ENCODE data around the gene ASPSCR1. TPM values are rescaled to one million over a fixed set of nuclear protein-coding genes. Genes with fewer than 3 reads are reported as not detected.

ASPSCR1 gene
- total and polyA plus RNA-seq, 2 of the 13 experiments (the other 11 are each of a cell fraction or from before 2014, with no cell fraction given), result 274 to 314 TPM

DNA sequence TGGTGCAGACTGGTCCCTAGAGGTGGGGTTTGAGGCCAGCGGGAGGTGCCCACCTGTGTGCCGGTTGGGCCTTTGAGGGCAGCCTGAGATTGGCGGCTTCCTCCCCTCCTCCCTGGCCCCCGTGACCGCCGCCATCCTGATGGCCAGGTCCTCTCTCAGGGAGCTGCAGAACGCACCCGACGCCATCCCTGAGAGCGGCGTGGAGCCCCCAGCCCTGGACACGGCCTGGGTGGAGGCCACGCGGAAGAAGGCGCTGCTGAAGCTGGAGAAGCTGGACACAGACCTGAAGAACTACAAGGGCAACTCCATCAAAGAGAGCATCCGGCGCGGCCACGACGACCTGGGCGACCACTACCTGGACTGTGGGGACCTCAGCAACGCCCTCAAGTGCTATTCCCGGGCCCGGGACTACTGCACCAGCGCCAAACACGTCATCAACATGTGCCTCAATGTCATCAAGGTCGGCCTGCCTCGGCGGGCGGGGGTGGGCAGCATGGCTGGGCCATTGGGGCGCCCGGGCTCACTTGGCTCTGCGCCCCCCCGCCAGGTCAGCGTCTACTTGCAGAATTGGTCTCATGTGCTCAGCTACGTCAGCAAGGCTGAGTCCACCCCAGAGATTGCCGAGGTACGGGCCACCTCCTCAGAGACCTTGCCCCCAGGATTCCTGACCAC, 77.1 kb downstream of the ASPSCR1 start:
- POLR2A ChIA-PET, result interaction anchor here (0.9 to 1.6 kb wide), 3 partner anchors 9 to 17 kb away, joined by 3 read pairs; partner anchors contain the start of gene DCXR
- no TSS peak for BruUV-seq (replicated peaks)
- Histone ChIP-seq H3K27me3 (ENCODE audit: control insufficient read depth in 1 of 2, insufficient read depth in 2 of 2, low read length in 2 of 2) (no peaks in the 10 kb centered on the region; a peak in 2 of 5 replicates), H2AFZ (ENCODE audit: low read length) (no peak overlapping the region), H4K20me1 (ENCODE audit: insufficient read depth, low read length) (no peaks in the 10 kb centered on the region; the same call in 1 of the 2 replicates), H3K9ac (ENCODE audit: insufficient read depth, low read depth, low read length) (no peak overlapping the region), H3K4me3 (replicated peaks in 1 of 3; ENCODE audit: insufficient read depth in 1 of 3, low read depth in 2 of 3, low read length in 3 of 3) (no peak overlapping the region), H3K4me1 (ENCODE audit: insufficient read depth, low read length) (peaks cover 60% of the 10 kb centered on the region), H3K36me3 (replicated peaks in 1 of 2; ENCODE audit: control insufficient read depth in 1 of 2, insufficient read depth in 2 of 2, low read length in 2 of 2) (peaks cover 27 to 42% of the 10 kb centered on the region in 2 experiments), H3K4me2 (ENCODE audit: low read depth, low read length) (no peak overlapping the region), H3K79me2 (ENCODE audit: insufficient read depth, low read length) (peaks cover 32% of the 10 kb centered on the region), H3K27ac (ENCODE audit: extremely low read length, insufficient read depth, low read length) (no peak overlapping the region), H3K9me3 (ENCODE audit: low read length) (no peaks in the 10 kb centered on the region)
- ATAC-seq (no peak), FAIRE-seq (no peak), DNase-seq (ENCODE audit: low spot score) (no peak)
- 93% methylated on average over 37 of the region's 38 CpGs for WGBS (ENCODE audit: low lambda C conversion rate)
- in situ Hi-C loops (cut with HindIII; ENCODE audit: extremely low pct_ligation_motif_present, low pct_unique_long_range_greater_than_20kb), result no loop called here
- CTCF ChIA-PET (ENCODE audit: low intra/inter-chr PET ratio, low total read pairs), result no interaction called here
- intact Hi-C loops (cut with micrococcal nuclease; ENCODE audit: unreplicated experiment), result loop anchor here (5.0 kb wide), 1 partner anchor 43 kb away; the partner anchor contains the start of gene FASN
- peak; percentile 10; the same call in 1 of the 2 replicates for TF ChIP-seq POLR2G (IDR thresholded peaks at IDR 0.05; ENCODE audit: low read depth, low read length)
- no peak for TF ChIP-seq SAP130 (CRISPR knock-in tag; IDR thresholded peaks at IDR 0.05; ENCODE audit: low read depth)
- TF ChIP-seq ZNF619 (CRISPR knock-in tag; IDR thresholded peaks at IDR 0.05), result no peak
- peak; percentile 85 for TF ChIP-seq AGO2 (optimal IDR thresholded peaks at IDR 0.05; ENCODE audit: low read depth, low read length)
- no peak for TF ChIP-seq ZNF510 (CRISPR knock-in tag; IDR thresholded peaks at IDR 0.05; ENCODE audit: low read depth)
- TF ChIP-seq ZNF564 (CRISPR knock-in tag; IDR thresholded peaks at IDR 0.05), result no peak
- no peak for TF ChIP-seq CBX5 (CRISPR knock-in tag; IDR thresholded peaks at IDR 0.05; ENCODE audit: borderline replicate concordance)
- TF ChIP-seq, protein P1, sequence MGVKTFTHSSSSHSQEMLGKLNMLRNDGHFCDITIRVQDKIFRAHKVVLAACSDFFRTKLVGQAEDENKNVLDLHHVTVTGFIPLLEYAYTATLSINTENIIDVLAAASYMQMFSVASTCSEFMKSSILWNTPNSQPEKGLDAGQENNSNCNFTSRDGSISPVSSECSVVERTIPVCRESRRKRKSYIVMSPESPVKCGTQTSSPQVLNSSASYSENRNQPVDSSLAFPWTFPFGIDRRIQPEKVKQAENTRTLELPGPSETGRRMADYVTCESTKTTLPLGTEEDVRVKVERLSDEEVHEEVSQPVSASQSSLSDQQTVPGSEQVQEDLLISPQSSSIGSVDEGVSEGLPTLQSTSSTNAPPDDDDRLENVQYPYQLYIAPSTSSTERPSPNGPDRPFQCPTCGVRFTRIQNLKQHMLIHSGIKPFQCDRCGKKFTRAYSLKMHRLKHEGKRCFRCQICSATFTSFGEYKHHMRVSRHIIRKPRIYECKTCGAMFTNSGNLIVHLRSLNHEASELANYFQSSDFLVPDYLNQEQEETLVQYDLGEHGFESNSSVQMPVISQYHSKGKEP (CRISPR knock-in tag; IDR thresholded peaks at IDR 0.05), result no peak
- no peak for TF ChIP-seq PLRG1 (conservative IDR thresholded peaks at IDR 0.05)
- no peak for TF ChIP-seq ZBTB42 (CRISPR knock-in tag; IDR thresholded peaks at IDR 0.05)
- TF ChIP-seq ZSCAN25 (CRISPR knock-in tag; IDR thresholded peaks at IDR 0.05), result no peak
- TF ChIP-seq, protein P2, sequence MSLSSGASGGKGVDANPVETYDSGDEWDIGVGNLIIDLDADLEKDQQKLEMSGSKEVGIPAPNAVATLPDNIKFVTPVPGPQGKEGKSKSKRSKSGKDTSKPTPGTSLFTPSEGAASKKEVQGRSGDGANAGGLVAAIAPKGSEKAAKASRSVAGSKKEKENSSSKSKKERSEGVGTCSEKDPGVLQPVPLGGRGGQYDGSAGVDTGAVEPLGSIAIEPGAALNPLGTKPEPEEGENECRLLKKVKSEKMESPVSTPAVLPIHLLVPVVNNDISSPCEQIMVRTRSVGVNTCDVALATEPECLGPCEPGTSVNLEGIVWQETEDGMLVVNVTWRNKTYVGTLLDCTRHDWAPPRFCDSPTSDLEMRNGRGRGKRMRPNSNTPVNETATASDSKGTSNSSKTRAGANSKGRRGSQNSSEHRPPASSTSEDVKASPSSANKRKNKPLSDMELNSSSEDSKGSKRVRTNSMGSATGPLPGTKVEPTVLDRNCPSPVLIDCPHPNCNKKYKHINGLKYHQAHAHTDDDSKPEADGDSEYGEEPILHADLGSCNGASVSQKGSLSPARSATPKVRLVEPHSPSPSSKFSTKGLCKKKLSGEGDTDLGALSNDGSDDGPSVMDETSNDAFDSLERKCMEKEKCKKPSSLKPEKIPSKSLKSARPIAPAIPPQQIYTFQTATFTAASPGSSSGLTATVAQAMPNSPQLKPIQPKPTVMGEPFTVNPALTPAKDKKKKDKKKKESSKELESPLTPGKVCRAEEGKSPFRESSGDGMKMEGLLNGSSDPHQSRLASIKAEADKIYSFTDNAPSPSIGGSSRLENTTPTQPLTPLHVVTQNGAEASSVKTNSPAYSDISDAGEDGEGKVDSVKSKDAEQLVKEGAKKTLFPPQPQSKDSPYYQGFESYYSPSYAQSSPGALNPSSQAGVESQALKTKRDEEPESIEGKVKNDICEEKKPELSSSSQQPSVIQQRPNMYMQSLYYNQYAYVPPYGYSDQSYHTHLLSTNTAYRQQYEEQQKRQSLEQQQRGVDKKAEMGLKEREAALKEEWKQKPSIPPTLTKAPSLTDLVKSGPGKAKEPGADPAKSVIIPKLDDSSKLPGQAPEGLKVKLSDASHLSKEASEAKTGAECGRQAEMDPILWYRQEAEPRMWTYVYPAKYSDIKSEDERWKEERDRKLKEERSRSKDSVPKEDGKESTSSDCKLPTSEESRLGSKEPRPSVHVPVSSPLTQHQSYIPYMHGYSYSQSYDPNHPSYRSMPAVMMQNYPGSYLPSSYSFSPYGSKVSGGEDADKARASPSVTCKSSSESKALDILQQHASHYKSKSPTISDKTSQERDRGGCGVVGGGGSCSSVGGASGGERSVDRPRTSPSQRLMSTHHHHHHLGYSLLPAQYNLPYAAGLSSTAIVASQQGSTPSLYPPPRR (CRISPR knock-in tag; IDR thresholded peaks at IDR 0.05; ENCODE audit: borderline replicate concordance), result no peak
- TF ChIP-seq ZNF816 (CRISPR knock-in tag; IDR thresholded peaks at IDR 0.05; ENCODE audit: borderline replicate concordance), result no peak
- TF ChIP-seq, protein P3, sequence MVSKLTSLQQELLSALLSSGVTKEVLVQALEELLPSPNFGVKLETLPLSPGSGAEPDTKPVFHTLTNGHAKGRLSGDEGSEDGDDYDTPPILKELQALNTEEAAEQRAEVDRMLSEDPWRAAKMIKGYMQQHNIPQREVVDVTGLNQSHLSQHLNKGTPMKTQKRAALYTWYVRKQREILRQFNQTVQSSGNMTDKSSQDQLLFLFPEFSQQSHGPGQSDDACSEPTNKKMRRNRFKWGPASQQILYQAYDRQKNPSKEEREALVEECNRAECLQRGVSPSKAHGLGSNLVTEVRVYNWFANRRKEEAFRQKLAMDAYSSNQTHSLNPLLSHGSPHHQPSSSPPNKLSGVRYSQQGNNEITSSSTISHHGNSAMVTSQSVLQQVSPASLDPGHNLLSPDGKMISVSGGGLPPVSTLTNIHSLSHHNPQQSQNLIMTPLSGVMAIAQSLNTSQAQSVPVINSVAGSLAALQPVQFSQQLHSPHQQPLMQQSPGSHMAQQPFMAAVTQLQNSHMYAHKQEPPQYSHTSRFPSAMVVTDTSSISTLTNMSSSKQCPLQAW (CRISPR knock-in tag; IDR thresholded peaks at IDR 0.05), result no peak
